NCI-H1105 (cell line): ENCODE data around the gene TMEM19.

Source experiments
- DNase-seq: peaks from one replicate; lab custom pipeline; 2025; lab: John Stamatoyannopoulos, UW

Gene TMEM19

GRCh38 chr12:71719647-71720370, 33.9 kb downstream of the TMEM19 start:
- no peak for DNase-seq

GRCh38 chr12:71721783-71722505, 36.1 kb downstream of the TMEM19 start:
- DNase-seq: no peak

GRCh38 chr12:71725011-71725410, 39.1 kb downstream of the TMEM19 start:
- no peak for DNase-seq

DNA sequence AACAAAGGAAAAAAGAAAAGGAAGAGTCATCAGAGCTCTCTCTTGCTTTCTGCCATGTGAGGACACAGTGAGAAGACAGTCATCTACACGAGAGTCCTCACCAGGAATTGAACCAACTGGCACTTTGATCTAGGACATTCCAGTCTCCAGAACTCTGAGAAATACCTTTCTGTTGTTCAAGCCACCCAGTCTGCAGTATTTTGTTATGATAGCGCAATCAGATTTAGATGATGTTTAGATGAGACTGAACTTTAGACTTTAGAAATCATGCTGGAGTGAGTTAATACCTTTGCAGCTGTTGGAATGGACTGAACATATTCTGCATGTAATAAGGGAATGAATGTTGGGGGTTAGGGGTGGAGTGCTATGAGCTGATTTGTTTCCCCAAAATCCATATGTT, 40.7 kb downstream of the TMEM19 start:
- DNase-seq: no peak

- no peak for DNase-seq
These were observed 42.1 kb downstream of the TMEM19 start for GRCh38 chr12:71727958-71728357.

- DNase-seq: no peak
These were observed 45.1 kb downstream of the TMEM19 start for GRCh38 chr12:71730936-71731335.

DNA sequence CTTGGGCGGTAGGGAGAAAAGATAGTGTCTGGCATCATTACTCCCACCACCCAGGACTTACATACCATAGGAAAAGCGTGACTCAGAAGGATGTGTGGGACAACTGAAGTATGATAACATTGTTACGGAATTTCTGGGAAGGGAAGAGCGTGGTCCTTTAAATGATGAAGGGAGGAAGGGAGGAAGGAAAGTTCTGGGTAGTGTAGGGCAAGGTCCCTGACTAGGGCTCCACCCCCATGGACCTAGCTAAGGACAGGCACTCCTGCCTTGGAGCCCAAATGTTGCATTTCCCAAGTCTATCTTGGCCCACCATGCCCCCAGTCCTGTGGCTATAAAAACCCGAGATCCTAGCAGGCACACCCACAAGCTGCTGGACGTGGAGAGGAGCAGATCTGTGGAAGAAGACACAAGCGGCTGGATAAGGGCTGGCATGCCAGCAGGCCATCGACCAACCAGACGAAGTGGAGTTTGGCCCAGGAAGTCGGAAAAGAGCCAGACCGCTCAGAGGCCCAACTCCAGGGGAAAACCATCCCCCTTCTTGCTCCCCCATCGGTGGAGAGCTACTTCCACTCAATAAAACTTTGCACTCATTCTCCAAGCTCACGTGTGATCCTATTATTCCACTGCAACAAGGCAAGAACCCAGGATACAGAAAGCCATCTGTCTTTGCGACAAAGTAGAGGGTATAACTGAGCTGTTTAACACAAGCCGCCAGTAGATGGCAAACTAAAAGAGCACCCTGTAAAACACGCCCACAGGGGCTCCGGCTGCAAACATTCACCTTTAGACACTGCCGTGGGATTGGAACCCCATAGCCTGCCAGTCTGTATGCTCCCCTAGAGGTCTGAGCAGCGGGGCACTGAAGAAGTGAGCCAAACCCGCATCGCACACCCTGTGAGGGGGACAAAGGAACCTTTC, 45.8 kb downstream of the TMEM19 start:
- DNase-seq: no peak

GRCh38 chr12:71732357-71732712, 46.5 kb downstream of the TMEM19 start:
- DNase-seq: no peak

- no peak for DNase-seq
These were observed 51.3 kb downstream of the TMEM19 start for GRCh38 chr12:71737197-71737596.

DNA sequence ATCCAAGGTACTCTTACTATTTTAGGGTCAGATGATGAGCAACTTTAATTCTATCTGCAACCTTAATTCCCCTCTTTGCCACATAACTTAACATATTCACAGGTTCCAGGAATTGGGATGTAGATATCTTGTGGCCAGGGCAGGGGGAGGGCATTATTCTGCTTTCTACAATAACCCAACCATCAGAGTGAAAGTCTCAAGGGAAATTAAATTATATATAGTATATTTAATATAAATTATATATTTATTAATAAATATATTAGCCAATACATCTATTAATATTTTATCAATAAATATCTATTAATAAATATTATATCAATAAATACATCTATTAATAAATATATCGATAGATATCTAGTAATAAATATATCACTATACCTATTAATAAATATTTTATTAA, 57.1 kb downstream of the TMEM19 start:
- no peak for DNase-seq

DNA sequence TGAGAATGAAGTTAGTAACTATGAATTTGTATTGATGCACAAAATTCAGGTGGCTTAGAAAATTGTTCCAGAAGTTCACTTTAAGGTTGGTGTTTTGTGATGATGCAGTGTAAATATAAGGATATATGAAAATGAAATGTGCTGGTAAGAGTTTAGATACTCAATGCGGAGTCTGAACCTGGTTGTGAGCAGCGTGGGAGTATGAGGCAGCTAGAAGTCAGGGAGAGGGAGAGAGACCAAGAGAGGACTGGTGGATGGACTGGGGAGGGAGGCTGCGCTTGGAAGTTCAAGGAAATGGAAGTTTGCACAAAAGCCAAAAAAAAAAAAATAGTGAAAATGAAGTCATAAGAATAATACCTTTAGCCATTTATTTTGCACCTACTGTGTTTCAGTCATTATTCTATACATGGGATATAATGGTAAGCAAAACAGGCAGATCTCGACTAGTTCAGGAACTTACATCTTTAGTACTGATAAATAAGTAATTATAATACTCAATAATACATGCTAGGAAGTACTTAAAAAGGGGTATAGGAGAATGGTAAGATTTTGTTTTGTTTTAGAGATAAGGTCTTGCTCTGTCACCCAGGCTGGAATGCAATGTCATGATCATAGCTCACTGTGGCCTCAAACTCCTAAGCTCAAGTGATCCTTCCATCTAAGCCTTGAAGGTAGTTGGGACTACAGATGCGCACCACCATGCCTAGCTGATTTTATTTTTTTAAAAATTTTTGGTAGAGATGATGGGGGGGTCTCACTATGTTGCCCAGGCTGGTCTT, 58.8 kb downstream of the TMEM19 start:
- no peak for DNase-seq

DNA sequence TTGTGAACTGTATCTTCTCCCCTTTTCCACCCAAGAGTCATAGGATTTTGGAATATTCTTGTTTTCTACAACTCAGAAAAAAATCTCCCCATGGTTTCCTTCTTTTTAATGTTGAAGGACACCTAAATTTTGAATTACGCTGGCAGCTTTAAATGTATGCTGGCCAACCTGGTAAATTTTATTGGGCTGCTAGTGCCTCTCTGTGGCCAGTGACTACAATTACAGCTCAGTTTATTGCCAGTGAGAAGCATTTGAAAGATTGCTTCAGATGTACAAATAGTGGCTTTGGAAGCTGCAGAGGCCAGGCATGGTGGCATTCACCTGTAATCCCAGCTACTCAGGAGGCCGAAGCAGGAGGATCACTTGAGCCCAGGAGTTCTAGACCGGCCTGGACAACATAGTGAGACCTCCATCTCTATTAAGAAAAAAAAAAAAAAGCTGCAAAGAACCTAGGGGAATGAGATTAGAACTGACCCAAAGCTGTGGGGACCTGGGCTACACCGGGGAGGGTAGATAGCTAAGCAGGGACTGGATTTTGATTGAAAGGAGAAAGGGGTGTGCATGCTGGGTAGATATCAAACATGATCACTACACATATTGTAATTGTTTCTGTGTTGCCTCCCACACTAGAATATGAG, 61.2 kb downstream of the TMEM19 start:
- DNase-seq: peak; percentile 44

DNA sequence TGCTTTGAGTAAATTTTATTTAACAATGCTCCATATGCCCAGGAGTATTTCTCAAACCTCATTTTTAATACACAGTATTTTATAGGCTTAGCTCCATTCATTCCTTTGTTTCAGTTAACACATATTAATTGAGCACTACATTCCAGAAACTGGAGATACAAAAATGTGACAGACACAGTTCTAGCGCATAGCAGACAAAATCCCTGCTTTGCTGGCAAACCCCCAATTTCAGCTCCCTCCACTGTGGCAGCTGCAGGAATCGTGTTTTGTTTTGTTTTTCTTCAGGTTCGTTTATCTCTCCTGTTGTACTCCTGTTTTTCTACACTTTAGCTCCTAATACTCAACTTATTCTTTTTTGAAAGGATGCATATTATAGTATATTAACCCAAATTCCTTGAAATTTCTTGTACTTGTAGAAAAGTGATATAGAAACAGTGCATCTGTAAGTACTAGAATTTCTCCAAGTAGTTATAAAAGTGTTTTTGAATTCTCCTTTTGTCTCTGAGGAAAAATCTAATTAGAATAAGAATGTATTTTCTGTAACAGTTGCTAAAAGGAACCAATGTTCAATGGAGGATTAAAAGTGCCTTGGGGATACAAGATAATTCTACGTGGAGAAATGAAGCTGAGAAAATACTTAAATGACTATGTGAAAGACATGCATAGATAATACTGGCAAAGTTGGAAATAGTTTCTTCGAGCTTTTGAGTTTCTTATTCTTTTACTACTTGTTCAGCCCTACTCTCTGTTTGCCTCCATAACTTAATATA, 62.4 kb downstream of the TMEM19 start:
- no peak for DNase-seq

DNA sequence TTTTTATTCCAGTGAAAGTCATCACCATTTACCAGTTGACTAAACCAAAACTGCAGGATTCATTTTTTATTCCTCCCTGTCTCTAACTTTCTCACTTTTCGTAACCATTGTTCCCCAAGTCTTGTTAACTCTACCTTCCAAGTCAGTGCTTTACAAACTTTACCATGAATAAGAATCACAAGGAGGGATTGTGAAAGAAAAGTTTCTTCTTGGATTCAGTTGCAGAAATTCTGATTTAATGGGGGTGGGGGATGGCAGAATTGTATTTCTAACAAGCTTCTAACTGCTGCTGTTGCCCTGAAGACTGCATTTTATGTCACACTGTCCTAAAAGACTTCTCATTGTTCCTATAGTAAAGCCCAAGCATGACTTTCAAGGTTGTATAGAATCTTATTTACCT, 63.8 kb downstream of the TMEM19 start:
- no peak for DNase-seq

DNA sequence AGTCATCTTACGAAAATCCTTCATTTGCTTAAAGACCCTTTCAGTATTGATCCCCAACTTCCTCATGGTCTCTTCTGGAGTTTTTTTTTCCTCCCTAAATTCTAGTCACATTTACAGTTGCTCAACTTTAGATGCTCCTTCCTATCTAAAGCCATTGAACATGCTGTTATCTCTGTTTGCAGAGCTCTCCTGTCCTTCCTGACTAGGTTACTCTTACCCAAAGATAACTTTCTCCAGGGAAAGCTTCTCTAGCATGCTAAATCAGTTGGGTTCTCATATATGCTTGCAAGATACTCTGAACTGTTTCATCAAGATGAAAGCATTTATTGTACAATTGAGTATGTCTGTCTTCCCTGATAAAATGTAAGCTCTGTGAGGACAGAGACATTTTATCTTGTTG, 67.0 kb downstream of the TMEM19 start:
- no peak for DNase-seq
